GM19463 (cell line): Measurements from ENCODE around the gene SLC26A11.

Source experiments
- ATAC-seq: cut with Tn5 transposase; IDR thresholded peaks from one replicate; pipeline ENCODE4 v1.9.1; 2021; ENCODE audit warnings: mild to moderate bottlenecking, moderate library complexity; ENCODE audit not compliant: unreplicated experiment

The SLC26A11 gene

DNA sequence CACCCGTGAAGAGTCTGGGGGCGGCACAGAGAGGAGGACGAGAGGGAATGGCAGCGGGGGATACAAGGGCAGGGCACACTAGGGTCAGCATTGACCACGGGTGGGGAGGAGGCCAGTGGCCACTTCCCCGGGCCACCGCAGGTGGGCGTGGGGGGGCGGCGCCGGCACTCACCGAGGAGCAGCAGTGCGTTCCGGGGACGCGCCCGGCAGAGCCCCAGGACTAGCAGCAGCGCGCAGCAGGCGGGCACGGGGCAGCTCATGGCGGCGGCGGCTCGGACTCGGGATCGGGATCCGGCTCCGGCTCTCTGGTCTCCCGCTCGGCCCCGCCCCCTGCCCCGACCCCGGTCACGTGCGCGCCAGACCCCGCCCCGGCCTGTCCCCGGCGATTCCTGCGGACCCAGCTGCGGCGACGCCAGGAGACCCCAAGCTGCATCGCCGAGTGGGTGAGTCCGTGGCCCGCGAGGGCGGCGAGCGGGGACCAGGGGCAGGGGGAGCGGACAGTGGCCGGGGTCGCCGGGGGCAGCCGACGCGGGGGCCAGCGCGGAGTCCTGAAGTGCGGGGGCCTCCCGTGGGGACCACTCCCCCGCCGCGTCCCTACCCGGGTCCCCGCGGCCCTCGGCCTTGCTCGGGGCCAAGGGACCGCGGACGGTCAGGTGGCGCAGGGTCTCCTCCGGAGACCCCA is at the start of gene SLC26A11, which contains the start of gene SGSH:
Gene SLC26A11 (plus strand): TSS at position 374 of the 682 bp plus-strand sequence. CDS start 1,134 bp downstream, outside the sequence.
Gene SGSH (minus strand): TSS at position 280 of the 682 bp plus-strand sequence. CDS start 20 bp downstream, at position 260.
- ATAC-seq, result peak; percentile 47

- ATAC-seq, result no peak
Measured at GRCh38 chr17:80171681-80172080, 48.5 kb upstream of the SLC26A11 start.

DNA sequence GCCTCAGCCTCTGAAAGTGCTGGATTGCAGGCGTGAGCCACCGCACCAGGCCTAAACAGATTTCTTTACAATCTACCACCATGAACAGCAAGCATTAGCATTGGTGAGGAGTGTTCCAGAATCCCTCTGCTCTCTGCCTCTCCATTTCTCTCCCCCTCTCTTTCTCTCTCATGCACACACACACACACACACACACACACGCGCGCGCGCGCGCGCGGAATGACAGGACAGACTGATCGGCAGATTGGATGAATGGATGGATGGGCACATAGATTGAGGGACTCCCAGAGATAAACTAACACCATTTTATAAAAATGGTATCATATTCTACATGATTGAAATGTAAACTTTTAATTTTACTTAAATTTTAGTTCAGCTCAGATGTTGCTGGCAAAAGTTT is 47.1 kb upstream of the SLC26A11 start:
- ATAC-seq, result no peak

GRCh38 chr17:80173916-80174315 is 46.3 kb upstream of the SLC26A11 start:
- no peak for ATAC-seq

- ATAC-seq, result no peak
Measured at GRCh38 chr17:80176757-80177156, 43.5 kb upstream of the SLC26A11 start.

GRCh38 chr17:80177986-80178595 is 42.1 kb upstream of the SLC26A11 start:
- ATAC-seq, result no peak

DNA sequence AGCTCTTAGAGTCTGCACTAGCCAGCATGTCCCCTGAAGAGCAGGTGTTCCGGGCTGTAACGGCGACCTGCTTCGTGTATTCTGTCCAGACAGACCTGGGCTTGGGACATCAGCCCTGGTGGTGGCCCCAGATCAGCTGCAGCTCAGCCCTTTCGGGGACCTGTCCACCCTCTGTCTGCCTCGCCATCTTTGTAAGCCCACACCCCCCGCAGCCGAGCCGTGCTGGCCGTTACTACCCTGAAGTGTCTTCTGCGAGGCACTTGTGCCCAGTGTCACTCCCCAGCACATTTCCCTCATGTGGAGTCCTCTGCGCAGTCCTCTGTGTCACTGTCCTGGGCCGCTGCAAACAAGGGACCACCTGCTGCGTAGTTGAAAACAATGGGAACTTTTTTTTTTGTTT is 40.0 kb upstream of the SLC26A11 start:
- no peak for ATAC-seq

DNA sequence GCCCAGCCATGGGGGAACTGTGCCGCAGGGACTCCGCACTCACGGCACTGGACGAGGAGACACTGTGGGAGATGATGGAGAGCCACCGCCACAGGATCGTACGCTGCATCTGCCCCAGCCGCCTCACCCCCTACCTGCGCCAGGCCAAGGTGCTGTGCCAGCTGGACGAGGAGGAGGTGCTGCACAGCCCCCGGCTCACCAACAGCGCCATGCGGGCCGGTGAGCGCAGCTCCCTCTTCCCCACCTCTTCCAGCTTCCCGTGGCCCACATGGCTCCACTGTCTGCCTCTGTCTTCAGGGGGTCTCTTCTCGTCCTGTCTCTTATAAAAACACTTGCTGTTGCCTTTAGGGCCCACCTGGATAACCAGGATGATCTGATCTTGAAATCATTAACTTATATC is 38.8 kb upstream of the SLC26A11 start:
- no peak for ATAC-seq

- no peak for ATAC-seq
Measured at GRCh38 chr17:80182118-80182844, 37.9 kb upstream of the SLC26A11 start.

GRCh38 chr17:80182845-80183223 is 37.4 kb upstream of the SLC26A11 start:
- ATAC-seq, result no peak

DNA sequence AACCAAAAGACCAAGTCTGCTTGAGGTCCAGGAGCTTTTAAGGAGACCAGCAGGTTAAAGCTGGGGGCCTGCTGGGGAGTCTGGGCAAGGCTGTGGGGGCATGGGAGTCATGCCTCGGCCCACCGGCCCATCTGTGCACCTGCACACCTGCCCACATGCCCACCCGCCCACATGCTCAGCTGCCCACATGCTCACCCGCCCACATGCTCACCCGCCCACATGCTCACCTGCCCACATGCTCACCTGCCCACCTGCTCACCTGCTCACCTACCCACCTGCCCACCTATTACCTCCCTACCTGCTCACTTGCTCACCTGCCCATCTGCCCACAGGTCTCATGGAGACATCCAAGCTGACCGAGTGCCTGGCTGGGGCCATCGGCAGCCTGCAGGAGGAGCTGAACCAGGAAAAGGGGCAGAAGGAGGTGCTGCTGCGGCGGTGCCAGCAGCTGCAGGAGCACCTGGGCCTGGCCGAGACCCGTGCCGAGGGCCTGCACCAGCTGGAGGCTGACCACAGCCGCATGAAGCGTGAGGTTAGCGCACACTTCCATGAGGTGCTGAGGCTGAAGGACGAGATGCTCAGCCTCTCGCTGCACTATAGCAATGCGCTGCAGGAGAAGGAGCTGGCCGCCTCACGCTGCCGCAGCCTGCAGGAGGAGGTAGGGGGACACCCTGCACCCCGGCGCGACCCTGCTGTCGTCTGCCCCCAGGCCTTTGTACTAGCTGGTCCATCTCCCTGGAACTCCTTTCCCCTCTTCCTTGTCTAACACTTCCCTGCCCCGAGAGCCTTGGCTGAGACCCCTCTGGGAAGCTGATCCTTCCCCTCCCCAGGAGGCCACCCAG is 36.4 kb upstream of the SLC26A11 start:
- no peak for ATAC-seq

DNA sequence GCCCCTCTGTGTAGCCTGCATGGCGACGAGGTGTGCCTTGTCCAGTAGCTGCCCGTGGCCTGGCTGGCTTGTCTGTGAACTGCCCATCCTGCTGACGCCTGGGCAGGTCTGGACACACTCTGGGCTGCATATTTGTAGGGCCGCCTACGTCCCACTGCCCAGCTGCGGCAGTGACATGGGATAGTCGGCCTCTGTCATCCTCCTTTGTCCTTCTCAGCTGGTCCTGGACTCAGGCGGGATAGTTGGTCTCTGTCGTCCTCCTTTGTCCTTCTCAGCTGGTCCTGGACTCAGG is 35.9 kb upstream of the SLC26A11 start:
- ATAC-seq, result no peak

DNA sequence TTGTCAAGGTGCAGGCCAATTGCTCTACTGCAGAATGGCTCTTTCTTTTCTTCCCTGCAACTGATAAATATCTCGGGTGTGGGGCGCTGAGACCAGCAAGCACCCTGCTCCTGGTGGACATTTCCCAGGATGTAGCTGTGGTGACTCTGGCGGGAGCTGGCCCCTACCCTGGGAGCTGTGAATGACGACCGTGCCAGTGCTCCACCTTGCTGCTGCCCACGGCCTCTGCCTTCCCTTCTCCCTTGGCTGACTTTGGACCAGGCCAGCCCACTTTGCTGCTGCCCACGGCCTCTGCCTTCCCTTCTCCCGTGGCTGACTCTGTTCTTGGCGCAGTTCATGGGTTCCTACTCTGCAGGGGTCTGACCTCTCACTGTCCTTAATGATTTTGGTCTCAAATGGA is 34.3 kb upstream of the SLC26A11 start:
- ATAC-seq, result no peak

GRCh38 chr17:80187090-80187489 is 33.1 kb upstream of the SLC26A11 start:
- no peak for ATAC-seq

GRCh38 chr17:80187515-80187941 is 32.7 kb upstream of the SLC26A11 start:
- ATAC-seq, result no peak

- no peak for ATAC-seq
Measured at GRCh38 chr17:80189611-80190010, 30.6 kb upstream of the SLC26A11 start.

GRCh38 chr17:80190716-80191115 is 29.5 kb upstream of the SLC26A11 start:
- ATAC-seq, result no peak

- no peak for ATAC-seq
Measured at GRCh38 chr17:80191192-80191591, 29.0 kb upstream of the SLC26A11 start.

DNA sequence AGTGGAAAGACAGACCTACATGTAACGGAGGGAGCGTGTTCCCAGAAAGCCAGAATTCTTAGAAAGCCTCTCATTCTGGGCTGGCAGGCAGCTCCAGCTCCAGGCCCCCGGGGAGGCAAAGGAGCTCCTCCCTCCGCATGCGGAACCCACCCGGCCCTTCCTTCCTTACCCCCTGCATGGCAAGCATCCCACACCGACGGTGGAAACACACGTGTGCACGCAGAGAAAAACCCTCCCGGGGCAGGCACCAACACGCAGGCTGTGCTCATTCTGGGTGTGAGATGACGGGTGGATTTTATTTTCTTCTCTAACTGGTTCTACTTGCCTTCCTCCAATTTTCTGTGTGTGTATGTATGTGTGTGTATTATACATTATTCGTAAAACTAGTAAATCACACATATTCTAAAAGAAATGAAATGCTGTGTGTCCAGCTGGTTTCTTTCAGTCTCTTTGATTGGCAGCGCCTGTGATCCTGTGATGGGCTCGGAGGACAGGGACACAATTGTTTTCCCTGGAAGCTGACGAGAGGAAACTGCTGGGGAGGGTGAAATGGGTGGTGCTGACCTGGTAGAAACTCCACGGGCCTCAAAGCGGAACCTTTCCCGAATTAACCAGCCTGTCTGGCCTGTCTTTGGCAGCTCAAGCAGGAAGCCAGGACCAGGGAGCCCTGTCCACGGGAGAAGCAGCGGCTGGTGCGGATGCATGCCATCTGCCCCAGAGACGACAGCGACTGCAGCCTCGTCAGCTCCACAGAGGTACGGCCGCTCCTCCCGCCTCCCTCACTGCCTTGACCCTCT is 28.2 kb upstream of the SLC26A11 start:
- ATAC-seq, result no peak

GRCh38 chr17:80195141-80195540 is 25.1 kb upstream of the SLC26A11 start:
- no peak for ATAC-seq
